Activated T-helper 1 cell treated with anti-CD3 and anti-CD28 coated beads, Interleukin-12 subunit alpha, Interleukin-12 subunit beta, Interleukin-2, Interleukin-4 antibody, amounts not matched to agents 30 ng/mL and 10 ng/mL and 1 ng/mL, durations not matched to agents 14 hours and 24 hours and 36 hours (primary cell): Measurements from ENCODE around the gene SNAPC2. TPM values are rescaled to one million over a fixed set of nuclear protein-coding genes. Genes with fewer than 3 reads are reported as not detected.
"Not testable (repeated sequence)": the region's sequence is repeated elsewhere in the genome, so short reads cannot be mapped to it uniquely, and the experiment has no call there.

Experiments
- DNase-seq: peaks from one replicate; pipeline ENCODE4 v3.0.0; 2021; ENCODE audit warnings: low spot score
- H3K27ac Mint-ChIP-seq: one replicate; pipeline ENCODE4 v1.8.0; 2021; ENCODE audit warnings: mild to moderate bottlenecking, mixed read lengths
- H3K27me3 Mint-ChIP-seq: one replicate; pipeline ENCODE4 v1.8.0; 2022; ENCODE audit warnings: mild to moderate bottlenecking, moderate library complexity, mixed read lengths; ENCODE audit not compliant: insufficient read depth
- H3K36me3 Mint-ChIP-seq: one replicate; pipeline ENCODE4 v1.8.0; 2021; ENCODE audit warnings: low read depth, mixed read lengths
- H3K4me1 Mint-ChIP-seq: one replicate; pipeline ENCODE4 v1.8.0; 2021; ENCODE audit warnings: low read depth, mixed read lengths
- H3K4me3 Mint-ChIP-seq: one replicate; pipeline ENCODE4 v1.8.0; 2021; ENCODE audit warnings: mild to moderate bottlenecking, moderate library complexity, mixed read lengths
- H3K9me3 Mint-ChIP-seq: one replicate; pipeline ENCODE4 v1.8.0; 2021; ENCODE audit warnings: mixed read lengths
- intact Hi-C: fragments of 100-400 bp; cut with micrococcal nuclease; formaldehyde crosslinking; loops from one replicate; pipeline ENCODE4 v1.15.1; 2024
- total RNA-seq: library from RNA; stranded (reverse); gene quantifications from 2 replicates; pipeline ENCODE4 v1.2.3, GENCODE V29; 2022

SNAPC2 gene
- total RNA-seq, 1 donor from 2014 or later, result 21.3 TPM

GRCh38 chr19:7947939-7948338, 27.8 kb downstream of the SNAPC2 start:
- Mint-ChIP-seq H3K4me1 (peaks cover 16% of the 10 kb centered on the region), H3K9me3 (no peaks in the 10 kb centered on the region)

GRCh38 chr19:7953060-7953459, 32.9 kb downstream of the SNAPC2 start:
- Mint-ChIP-seq H3K4me3 (no peak overlapping the region), H3K36me3 (peaks cover 2% of the 10 kb centered on the region), H3K27ac (no peak overlapping the region), H3K4me1 (no peaks in the 10 kb centered on the region), H3K27me3 (no peaks in the 10 kb centered on the region), H3K9me3 (no peaks in the 10 kb centered on the region)
- no peak for DNase-seq
- intact Hi-C loops, result no loop called here

More at GRCh38 chr19:7947939-7948338, 27.8 kb downstream of the SNAPC2 start:
- Mint-ChIP-seq H3K27ac (no peak overlapping the region), H3K36me3 (no peaks in the 10 kb centered on the region), H3K4me3 (no peak overlapping the region), H3K27me3 (no peaks in the 10 kb centered on the region)
- intact Hi-C loops, result loop anchor here (10.0 kb wide), 1 partner anchor 567 kb away; the partner anchor contains the start of gene ZNF414
- DNase-seq, result no peak

DNA sequence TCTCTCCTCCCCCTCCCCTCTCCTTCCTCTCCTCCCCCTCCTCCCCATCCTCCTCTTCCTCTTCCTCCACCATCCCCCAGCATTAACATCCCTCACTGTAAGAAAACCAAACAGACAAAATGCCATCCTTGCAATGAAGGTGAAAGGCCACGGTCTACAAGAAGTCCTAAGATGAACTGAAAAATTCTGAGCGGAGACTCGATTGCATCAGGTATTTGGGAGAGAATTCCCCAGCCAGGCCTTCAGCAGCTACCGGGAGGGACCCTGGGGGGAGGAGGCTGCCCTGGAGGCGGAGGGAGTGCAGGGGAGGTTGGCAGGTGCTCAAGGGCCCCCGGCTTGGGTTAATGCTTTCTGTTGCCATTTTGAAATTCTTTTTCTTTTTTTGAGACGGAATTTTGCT, 33.4 kb downstream of the SNAPC2 start:
- no peaks in the 10 kb centered on the region for H3K27me3 Mint-ChIP-seq
- no peak for DNase-seq
- no peaks in the 10 kb centered on the region for H3K9me3 Mint-ChIP-seq
- no peak overlapping the region for H3K4me3 Mint-ChIP-seq
- no peaks in the 10 kb centered on the region for H3K4me1 Mint-ChIP-seq
- intact Hi-C loops, result no loop called here
- peak overlapping the region; percentile 4 for H3K27ac Mint-ChIP-seq
- H3K36me3 Mint-ChIP-seq, result peaks cover 2% of the 10 kb centered on the region

GRCh38 chr19:7955696-7956095, 35.6 kb downstream of the SNAPC2 start:
- Mint-ChIP-seq H3K36me3 (peaks cover 4% of the 10 kb centered on the region), H3K27ac (no peak overlapping the region), H3K9me3 (no peaks in the 10 kb centered on the region), H3K4me3 (no peak overlapping the region), H3K4me1 (no peaks in the 10 kb centered on the region), H3K27me3 (no peaks in the 10 kb centered on the region)
- no peak for DNase-seq
- intact Hi-C loops, result no loop called here

GRCh38 chr19:7959211-7959610, 39.1 kb downstream of the SNAPC2 start:
- H3K4me1 Mint-ChIP-seq, result no peaks in the 10 kb centered on the region
- H3K4me3 Mint-ChIP-seq, result no peak overlapping the region
- no peaks in the 10 kb centered on the region for H3K9me3 Mint-ChIP-seq
- DNase-seq, result no peak
- H3K27ac Mint-ChIP-seq, result no peak overlapping the region
- H3K27me3 Mint-ChIP-seq, result no peaks in the 10 kb centered on the region
- peaks cover 10% of the 10 kb centered on the region for H3K36me3 Mint-ChIP-seq
- intact Hi-C loops, result no loop called here

DNA sequence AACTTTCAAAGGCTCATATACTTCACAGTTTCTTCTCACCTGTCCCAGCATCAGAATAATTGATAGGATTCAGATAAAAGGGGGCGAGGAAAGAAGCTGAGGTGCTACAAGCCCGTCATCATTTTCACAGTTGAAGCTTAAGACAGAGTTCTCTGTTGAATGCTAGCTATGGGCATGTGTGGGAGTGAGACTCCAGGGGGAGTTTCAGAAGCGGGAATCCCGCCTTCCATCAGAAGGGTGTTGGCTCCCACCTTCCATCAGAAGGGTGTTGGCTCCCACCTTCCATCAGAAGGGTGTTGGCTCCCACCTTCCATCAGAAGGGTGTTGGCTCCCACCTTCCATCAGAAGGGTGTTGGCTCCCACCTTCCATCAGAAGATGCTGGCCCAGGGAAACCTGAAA, 40.9 kb downstream of the SNAPC2 start:
- DNase-seq, H3K27me3 Mint-ChIP-seq, H3K9me3 Mint-ChIP-seq, H3K4me1 Mint-ChIP-seq, H3K4me3 Mint-ChIP-seq, H3K27ac Mint-ChIP-seq, intact Hi-C loops: not testable (repeated sequence)
- H3K36me3 Mint-ChIP-seq, result peaks cover 16% of the 10 kb centered on the region

GRCh38 chr19:7961920-7962626, 41.9 kb downstream of the SNAPC2 start:
- peak overlapping the region; percentile 4 for H3K27ac Mint-ChIP-seq
- intact Hi-C loops, result no loop called here
- DNase-seq, result no peak
- H3K4me3 Mint-ChIP-seq, result no peak overlapping the region
- H3K4me1 Mint-ChIP-seq, result peaks cover 4% of the 10 kb centered on the region
- no peaks in the 10 kb centered on the region for H3K27me3 Mint-ChIP-seq
- H3K9me3 Mint-ChIP-seq, result no peaks in the 10 kb centered on the region
- peaks cover 20% of the 10 kb centered on the region for H3K36me3 Mint-ChIP-seq

DNA sequence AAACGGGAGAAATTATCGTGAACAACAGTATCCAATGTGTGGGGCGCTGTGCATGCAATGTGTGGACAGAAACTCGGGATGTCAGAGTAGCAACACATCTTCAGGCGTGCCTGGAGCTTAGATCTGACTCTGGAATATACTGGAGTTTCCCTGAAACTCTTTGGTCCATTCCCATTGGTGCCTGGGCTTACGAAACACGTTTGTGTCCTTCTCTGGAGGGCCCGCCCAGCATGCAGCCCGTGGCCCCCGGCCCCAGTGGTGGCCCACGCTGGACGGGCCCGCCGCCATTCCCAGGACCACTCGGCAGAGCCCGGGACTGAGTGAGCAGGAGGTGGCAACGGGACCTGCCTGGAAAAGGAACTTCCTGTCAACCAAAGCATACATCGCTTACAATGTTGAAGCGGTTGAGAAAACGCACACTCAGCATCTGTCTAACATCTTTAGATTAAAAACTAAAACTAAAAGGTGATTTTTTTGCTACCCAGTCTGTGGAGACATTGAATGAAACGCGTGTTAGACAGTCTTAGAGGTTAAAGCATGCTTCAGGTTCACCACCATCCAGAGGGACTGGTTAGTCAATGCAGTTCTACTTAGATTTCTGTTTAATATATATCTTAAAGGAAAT, 42.6 kb downstream of the SNAPC2 start:
- H3K36me3 Mint-ChIP-seq, result peaks cover 22% of the 10 kb centered on the region
- no peaks in the 10 kb centered on the region for H3K9me3 Mint-ChIP-seq
- H3K4me3 Mint-ChIP-seq, result no peak overlapping the region
- peaks cover 4% of the 10 kb centered on the region for H3K4me1 Mint-ChIP-seq
- intact Hi-C loops, result no loop called here
- no peak overlapping the region for H3K27ac Mint-ChIP-seq
- no peaks in the 10 kb centered on the region for H3K27me3 Mint-ChIP-seq
- no peak for DNase-seq

GRCh38 chr19:7963566-7963965, 43.4 kb downstream of the SNAPC2 start:
- Mint-ChIP-seq H3K36me3 (peaks cover 22% of the 10 kb centered on the region), H3K4me3 (no peak overlapping the region), H3K27ac (no peak overlapping the region), H3K27me3 (no peaks in the 10 kb centered on the region), H3K4me1 (peaks cover 4% of the 10 kb centered on the region), H3K9me3 (no peaks in the 10 kb centered on the region)
- no peak for DNase-seq
- intact Hi-C loops, result no loop called here

GRCh38 chr19:7965259-7965841, 45.2 kb downstream of the SNAPC2 start:
- Mint-ChIP-seq H3K27me3 (no peaks in the 10 kb centered on the region), H3K4me3 (no peak overlapping the region), H3K36me3 (peaks cover 21% of the 10 kb centered on the region), H3K27ac (no peak overlapping the region), H3K4me1 (peaks cover 4% of the 10 kb centered on the region), H3K9me3 (no peaks in the 10 kb centered on the region)
- intact Hi-C loops, result no loop called here
- no peak for DNase-seq

- H3K36me3 Mint-ChIP-seq, result peaks cover 20% of the 10 kb centered on the region
- no peaks in the 10 kb centered on the region for H3K9me3 Mint-ChIP-seq
- H3K4me1 Mint-ChIP-seq, result peaks cover 4% of the 10 kb centered on the region
- peak overlapping the region; percentile 23 for H3K27ac Mint-ChIP-seq
- no peaks in the 10 kb centered on the region for H3K27me3 Mint-ChIP-seq
- DNase-seq, result no peak
- no peak overlapping the region for H3K4me3 Mint-ChIP-seq
- intact Hi-C loops, result no loop called here
Observed at GRCh38 chr19:7965921-7966665, 46.0 kb downstream of the SNAPC2 start.

DNA sequence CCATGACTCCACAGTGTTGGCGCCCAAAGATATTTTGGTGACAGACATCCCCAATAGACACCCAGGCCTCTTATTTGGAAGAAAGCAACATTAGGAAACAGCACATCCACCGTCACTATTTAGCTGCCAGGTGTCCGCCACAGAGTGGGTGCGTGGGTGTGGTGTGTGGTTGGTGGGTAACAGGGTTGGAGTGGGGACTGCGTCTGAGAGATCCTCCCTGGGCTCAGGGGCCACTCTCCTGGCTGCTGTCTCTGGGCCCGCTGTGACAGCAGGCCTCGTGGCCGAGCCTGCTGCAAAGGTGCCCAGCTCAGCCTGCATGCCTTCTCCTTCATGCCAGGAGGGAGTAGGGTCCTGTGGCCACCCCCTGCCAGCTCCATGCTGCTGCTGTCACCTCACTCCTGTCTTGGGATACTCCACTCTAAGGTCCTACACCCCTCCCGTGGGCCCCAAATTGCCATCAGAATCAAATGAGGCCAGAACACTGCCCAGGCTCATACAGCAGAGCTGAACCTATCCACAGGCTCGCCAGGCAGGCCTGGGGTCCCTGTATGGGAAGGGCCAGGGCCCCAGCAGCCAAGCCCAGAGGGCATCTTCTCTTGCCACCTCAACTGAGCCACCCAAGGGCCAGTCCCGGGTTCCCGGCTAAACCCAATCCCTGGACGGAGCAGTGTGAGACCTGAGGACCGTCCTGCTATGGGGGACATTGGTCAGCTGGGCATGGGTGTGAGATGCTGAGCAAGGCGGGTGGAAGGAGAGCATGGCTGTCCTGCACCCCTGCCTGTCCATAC, 48.1 kb downstream of the SNAPC2 start:
- intact Hi-C loops, result no loop called here

More for the DNA sequence above, 48.1 kb downstream of the SNAPC2 start:
- Mint-ChIP-seq H3K9me3 (no peaks in the 10 kb centered on the region), H3K27me3 (no peaks in the 10 kb centered on the region), H3K27ac (no peak overlapping the region), H3K4me1 (peaks cover 4% of the 10 kb centered on the region), H3K4me3 (no peak overlapping the region), H3K36me3 (peaks cover 15% of the 10 kb centered on the region)
- no peak for DNase-seq
